Measurements from ENCODE around the gene NPHP4.
A peak's percentile ranks its signal among the peaks of the same experiment; 100 is the strongest.

Gene NPHP4

DNA sequence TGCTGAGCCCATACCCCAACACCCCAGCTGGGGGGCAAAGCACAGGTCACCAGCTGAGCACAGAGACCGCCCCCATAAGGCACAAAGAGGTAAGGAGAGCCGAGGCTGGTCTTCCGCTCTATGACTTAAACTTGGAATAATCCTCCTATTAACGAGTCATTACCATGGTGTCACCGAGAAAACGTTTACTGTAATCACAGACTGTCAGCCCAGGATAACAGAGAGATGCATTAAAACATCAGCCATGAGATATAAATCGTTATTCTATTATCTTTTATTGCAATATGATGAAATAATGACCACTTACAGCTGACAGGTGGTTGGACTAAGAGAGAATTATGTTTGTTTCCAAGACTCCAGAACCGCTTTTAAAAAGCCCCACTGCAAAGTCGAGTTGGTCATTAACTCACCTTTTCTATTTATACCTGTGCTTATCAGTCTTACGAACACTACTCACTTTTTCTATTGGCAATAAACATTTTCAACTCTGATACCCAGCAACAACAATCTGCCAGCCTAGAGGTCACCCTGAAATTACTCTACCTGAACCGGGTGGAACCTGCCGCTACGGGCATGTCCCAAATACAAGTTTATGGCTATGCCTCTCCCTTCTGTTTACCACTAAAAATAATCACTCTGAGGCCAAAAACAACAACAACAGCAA lies 21.5 kb downstream of the NPHP4 start:
- no peaks in the 10 kb centered on the region for H3K9me3 Mint-ChIP-seq
- H3K27me3 Mint-ChIP-seq (ENCODE audit: low read depth, poor library complexity): no peaks in the 10 kb centered on the region
- no peak overlapping the region for H3K27ac Mint-ChIP-seq
- no peak for DNase-seq
- no peak overlapping the region for H3K4me3 Mint-ChIP-seq
- H3K4me1 Mint-ChIP-seq: peaks cover 26% of the 10 kb centered on the region
- TF ChIP-seq, protein P1, sequence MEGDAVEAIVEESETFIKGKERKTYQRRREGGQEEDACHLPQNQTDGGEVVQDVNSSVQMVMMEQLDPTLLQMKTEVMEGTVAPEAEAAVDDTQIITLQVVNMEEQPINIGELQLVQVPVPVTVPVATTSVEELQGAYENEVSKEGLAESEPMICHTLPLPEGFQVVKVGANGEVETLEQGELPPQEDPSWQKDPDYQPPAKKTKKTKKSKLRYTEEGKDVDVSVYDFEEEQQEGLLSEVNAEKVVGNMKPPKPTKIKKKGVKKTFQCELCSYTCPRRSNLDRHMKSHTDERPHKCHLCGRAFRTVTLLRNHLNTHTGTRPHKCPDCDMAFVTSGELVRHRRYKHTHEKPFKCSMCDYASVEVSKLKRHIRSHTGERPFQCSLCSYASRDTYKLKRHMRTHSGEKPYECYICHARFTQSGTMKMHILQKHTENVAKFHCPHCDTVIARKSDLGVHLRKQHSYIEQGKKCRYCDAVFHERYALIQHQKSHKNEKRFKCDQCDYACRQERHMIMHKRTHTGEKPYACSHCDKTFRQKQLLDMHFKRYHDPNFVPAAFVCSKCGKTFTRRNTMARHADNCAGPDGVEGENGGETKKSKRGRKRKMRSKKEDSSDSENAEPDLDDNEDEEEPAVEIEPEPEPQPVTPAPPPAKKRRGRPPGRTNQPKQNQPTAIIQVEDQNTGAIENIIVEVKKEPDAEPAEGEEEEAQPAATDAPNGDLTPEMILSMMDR (IDR thresholded peaks at IDR 0.05): no peak
- peaks cover 7% of the 10 kb centered on the region for H3K36me3 Mint-ChIP-seq (ENCODE audit: low read depth)

DNA sequence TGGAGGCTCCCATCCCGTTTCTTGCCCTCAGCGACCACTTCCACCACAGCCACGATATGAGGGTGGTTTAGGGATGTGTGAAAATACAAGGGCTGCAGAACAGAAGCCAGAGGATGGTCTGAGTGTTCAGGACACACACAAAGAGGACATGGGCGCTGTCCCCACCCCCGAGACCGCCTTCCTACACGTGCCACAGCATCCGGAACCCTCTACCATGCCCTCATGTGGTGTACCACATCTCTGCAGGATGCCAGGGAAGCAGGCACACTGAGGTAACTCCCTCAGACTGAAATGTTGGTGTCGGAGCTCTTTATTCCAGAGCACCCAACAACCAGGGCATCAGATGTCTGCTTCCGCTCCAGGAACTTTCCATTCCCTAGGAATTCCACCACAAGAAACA lies 23.1 kb downstream of the NPHP4 start:
- H3K4me1 Mint-ChIP-seq: peaks cover 16% of the 10 kb centered on the region
- H3K9me3 Mint-ChIP-seq: no peaks in the 10 kb centered on the region
- H3K27me3 Mint-ChIP-seq (ENCODE audit: low read depth, poor library complexity): no peaks in the 10 kb centered on the region
- H3K27ac Mint-ChIP-seq: no peak overlapping the region
- TF ChIP-seq, protein P1 (IDR thresholded peaks at IDR 0.05): no peak
- no peak for DNase-seq
- peaks cover 10% of the 10 kb centered on the region for H3K36me3 Mint-ChIP-seq (ENCODE audit: low read depth)
- no peak overlapping the region for H3K4me3 Mint-ChIP-seq

DNA sequence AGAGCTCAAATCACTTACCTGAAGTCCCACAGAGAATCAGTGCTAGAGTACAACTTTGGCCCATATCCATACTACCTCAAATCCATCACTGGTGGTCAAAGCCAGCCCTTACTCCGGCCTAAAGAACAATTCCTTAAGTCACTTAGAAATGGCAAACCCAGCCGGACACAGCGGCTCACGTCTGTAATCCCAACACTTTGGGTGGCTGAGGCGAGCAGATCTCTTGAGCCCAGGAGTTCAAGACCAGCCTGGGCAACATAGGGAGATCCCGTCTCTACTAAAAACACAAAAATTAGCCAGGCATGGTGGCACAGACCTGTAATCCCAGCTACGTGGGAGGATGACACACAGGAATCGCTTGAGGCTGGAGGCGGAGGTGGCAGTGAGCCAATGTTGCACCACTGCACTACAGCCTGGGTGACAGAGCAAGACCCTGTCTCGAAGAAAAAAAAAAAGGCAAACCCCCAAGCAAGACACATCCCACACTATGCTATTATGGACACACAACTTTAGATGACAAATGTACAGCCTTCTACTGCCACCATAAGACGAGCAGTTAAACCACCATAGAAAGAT lies 24.0 kb downstream of the NPHP4 start:
- H3K4me1 Mint-ChIP-seq: peaks cover 11% of the 10 kb centered on the region
- no peaks in the 10 kb centered on the region for H3K27me3 Mint-ChIP-seq (ENCODE audit: low read depth, poor library complexity)
- TF ChIP-seq, protein P1 (IDR thresholded peaks at IDR 0.05): no peak

DNA sequence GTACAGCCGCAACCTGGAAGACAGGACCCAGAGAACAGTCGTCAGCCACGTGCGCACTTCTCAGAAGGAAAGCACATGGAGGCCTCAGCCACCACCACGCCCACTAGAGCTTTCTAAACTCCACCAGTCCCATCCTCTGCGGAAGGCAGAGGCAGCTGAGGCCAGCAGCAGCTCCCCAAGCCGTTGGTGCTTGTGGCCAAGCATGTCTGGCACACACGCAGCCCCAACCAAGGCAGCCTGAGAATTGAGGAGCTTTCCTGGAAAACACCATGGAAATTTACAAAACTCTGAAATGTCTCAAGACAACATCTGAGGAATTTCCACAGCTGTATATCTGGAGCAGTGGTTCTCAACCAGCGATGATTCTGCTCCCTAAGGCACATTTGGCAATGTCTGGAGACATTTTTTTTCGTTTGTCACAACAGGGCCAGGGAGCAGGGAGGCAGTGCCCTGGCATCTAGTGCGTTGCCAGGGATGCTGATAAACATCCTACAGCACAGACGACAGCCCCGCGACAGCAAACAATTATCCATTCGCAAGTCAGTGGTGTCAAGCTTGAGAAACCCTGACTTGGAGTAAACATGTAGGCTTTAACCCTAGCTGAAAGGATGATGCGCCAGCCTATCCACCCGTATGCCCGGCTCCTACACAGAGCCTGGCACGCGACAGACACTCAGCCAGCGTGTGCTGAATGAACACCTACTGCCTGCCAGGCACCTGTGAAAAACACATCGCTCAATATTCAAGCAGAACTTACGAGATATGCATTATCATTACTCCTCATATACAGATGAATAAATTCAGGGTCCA lies 24.7 kb downstream of the NPHP4 start:
- Mint-ChIP-seq H3K27me3 (ENCODE audit: low read depth, poor library complexity) (no peaks in the 10 kb centered on the region), H3K36me3 (ENCODE audit: low read depth) (peaks cover 10% of the 10 kb centered on the region), H3K4me3 (no peak overlapping the region), H3K27ac (no peak overlapping the region), H3K9me3 (no peaks in the 10 kb centered on the region), H3K4me1 (peaks cover 11% of the 10 kb centered on the region)
- no peak for DNase-seq
- TF ChIP-seq, protein P1 (IDR thresholded peaks at IDR 0.05): no peak

More for the DNA sequence above, 24.0 kb downstream of the NPHP4 start:
- no peaks in the 10 kb centered on the region for H3K9me3 Mint-ChIP-seq
- H3K4me3 Mint-ChIP-seq: no peak overlapping the region
- peaks cover 10% of the 10 kb centered on the region for H3K36me3 Mint-ChIP-seq (ENCODE audit: low read depth)
- no peak overlapping the region for H3K27ac Mint-ChIP-seq
- no peak for DNase-seq

DNA sequence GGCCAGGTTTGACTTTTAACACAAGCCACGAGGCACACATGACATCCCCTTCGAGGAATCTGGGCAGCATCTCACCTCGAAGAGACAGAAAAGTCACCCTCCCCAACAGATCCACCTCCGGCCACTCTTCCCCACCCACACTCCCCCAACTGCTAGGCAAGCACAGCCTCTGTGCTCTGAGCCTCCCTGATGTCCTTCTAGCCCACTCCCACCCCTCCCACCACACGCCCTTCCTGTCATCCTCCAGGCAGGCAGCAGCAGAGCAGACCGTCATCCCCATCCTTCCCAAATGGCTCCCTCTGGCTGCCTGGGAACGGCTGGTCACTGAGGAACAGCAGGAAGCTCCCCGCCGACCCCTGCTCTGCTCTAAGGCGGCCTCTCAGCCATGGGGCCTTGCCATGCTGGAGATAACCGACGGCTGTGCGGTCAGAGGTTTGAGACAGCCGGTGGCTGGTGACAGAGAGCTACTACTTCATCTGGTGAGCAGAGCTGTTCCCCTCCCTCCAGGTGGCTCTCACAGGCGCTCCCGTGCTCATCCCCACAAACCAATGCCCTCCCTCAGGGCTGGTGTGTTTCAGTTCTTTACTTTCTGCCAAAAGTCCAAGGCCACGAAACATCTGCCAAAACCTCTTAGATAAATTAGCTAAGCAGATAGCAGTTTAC lies 25.6 kb downstream of the NPHP4 start:
- Mint-ChIP-seq H3K27me3 (ENCODE audit: low read depth, poor library complexity) (no peaks in the 10 kb centered on the region), H3K27ac (peak overlapping the region; percentile 88), H3K4me3 (no peak overlapping the region), H3K9me3 (no peaks in the 10 kb centered on the region), H3K36me3 (ENCODE audit: low read depth) (peaks cover 10% of the 10 kb centered on the region), H3K4me1 (peaks cover 8% of the 10 kb centered on the region)
- TF ChIP-seq, protein P1 (IDR thresholded peaks at IDR 0.05): no peak
- DNase-seq: no peak
